K562 (cell line): ENCODE data around the gene HNF4A. TPM values are rescaled to one million over a fixed set of nuclear protein-coding genes. Genes with fewer than 3 reads are reported as not detected.

Experiments used
- ATAC-seq: fragments of 200-7000 bp; cut with Tn5 transposase; 3 replicates; pipeline ENCODE4 v1.9.1; 2020; ENCODE audit warnings: moderate library complexity
- BruUV-seq: library from RNA; stranded (reverse); fragments of 400-500 nt; replicated peaks from 2 replicates; lab custom pipeline; 2021; lab: Mats Ljungman, UMichigan
- CTCF ChIA-PET: fragments of 300-600 bp; formaldehyde crosslinking; extraction: SDS; loops from one replicate; lab custom pipeline; 2021; ENCODE audit warnings: low intra/inter-chr PET ratio; lab: Yijun Ruan, JAX
- POLR2A ChIA-PET: fragments of 300-600, 350-650 bp; sonication (Branson Sonifier 250); formaldehyde crosslinking; extraction: SDS; loops from one replicate; lab custom pipeline; 2021; ENCODE audit warnings: antibody characterized with exemption, inconsistent platforms; lab: Yijun Ruan, JAX
- DNase-seq, 4 experiments: peaks; one replicate each; pipeline versions ENCODE4 v3.0.0 to v3.0.0-alpha.2; 2011 to 2018; ENCODE audit warnings: low spot score in 3 of 4, mixed read lengths in 3 of 4; ENCODE audit errors: extremely low read depth in 1 of 4
- FAIRE-seq: peaks from 2 replicates; lab custom pipeline; 2011; peaks lifted over from hg19 to GRCh38; lab: Jason Lieb, UNC
- H2AFZ ChIP-seq: 2 replicates; pipeline ENCODE4 v1.6.0; 2011; ENCODE audit warnings: low read depth, low read length, control low read depth, inconsistent platforms
- H3K27ac ChIP-seq: fragments of 200-600 bp; 3 replicates; pipeline ENCODE4 v1.8.0; 2011; ENCODE audit warnings: low read depth, mild to moderate bottlenecking, control low read depth, inconsistent platforms, low read length, moderate library complexity, mixed read lengths; ENCODE audit errors: extremely low read depth
- H3K27me3 ChIP-seq, 2 experiments: fragments of 300-600 bp in 1 of 2; 2 replicates in 1 of 2; 3 replicates in 1 of 2; pipeline versions ENCODE4 v1.6.0 to v1.8.0; 2011; ENCODE audit warnings: inconsistent platforms in 2 of 2, low read length in 2 of 2, mild to moderate bottlenecking in 1 of 2, mixed read lengths in 1 of 2, moderate library complexity in 1 of 2; ENCODE audit not compliant: control insufficient read depth in 2 of 2, insufficient read depth in 2 of 2
- H3K36me3 ChIP-seq: fragments of 300-600 bp; 3 replicates; pipeline ENCODE4 v1.8.0; 2011; ENCODE audit warnings: mild to moderate bottlenecking, low read length, inconsistent platforms; ENCODE audit not compliant: control insufficient read depth, insufficient read depth
- H3K4me1 ChIP-seq, 2 experiments: fragments of 200-600 bp in 1 of 2; replicated peaks in 1 of 2; 2 replicates in 1 of 2; 3 replicates in 1 of 2; pipeline versions ENCODE4 v1.5.1 to v1.8.0; 2011; ENCODE audit warnings: inconsistent platforms in 2 of 2, low read length in 2 of 2, mild to moderate bottlenecking in 1 of 2, mixed read lengths in 1 of 2, moderate library complexity in 1 of 2; ENCODE audit not compliant: control insufficient read depth in 2 of 2, insufficient read depth in 2 of 2
- H3K4me2 ChIP-seq: 2 replicates; pipeline ENCODE4 v1.6.1; 2011; ENCODE audit warnings: low read length, control low read depth, inconsistent platforms, mixed read lengths; ENCODE audit not compliant: insufficient read depth
- H3K4me3 ChIP-seq: fragments of 200-600 bp; sonication (generic), shearing (Covaris generic); 2 replicates; pipeline ENCODE4 v1.5.1; 2016; ENCODE audit warnings: control low read depth, inconsistent platforms
- H3K79me2 ChIP-seq: fragments of 200-600 bp; 3 replicates; pipeline ENCODE4 v1.8.0; 2011; ENCODE audit warnings: low read length, inconsistent platforms; ENCODE audit not compliant: control insufficient read depth, insufficient read depth
- H3K9ac ChIP-seq, 2 experiments: 2 replicates each; pipeline versions ENCODE4 v1.6.0 to v1.6.1; 2011; ENCODE audit warnings: low read depth in 2 of 2, low read length in 2 of 2, control low read depth in 1 of 2, inconsistent platforms in 1 of 2, mild to moderate bottlenecking in 1 of 2, mixed read lengths in 1 of 2; ENCODE audit not compliant: insufficient read depth in 1 of 2
- H3K9me1 ChIP-seq: one replicate; pipeline ENCODE4 v1.6.0; 2011; ENCODE audit warnings: inconsistent platforms, mild to moderate bottlenecking, low read length, moderate library complexity; ENCODE audit not compliant: control insufficient read depth, insufficient read depth
- H3K9me3 ChIP-seq: replicated peaks from 2 replicates; pipeline ENCODE4 v1.5.1; 2011; ENCODE audit warnings: low read depth, low read length, inconsistent platforms; ENCODE audit not compliant: control insufficient read depth, insufficient read depth
- H4K20me1 ChIP-seq: replicated peaks from 2 replicates; pipeline ENCODE4 v1.6.1; 2011; ENCODE audit warnings: low read length, inconsistent platforms, mixed read lengths; ENCODE audit not compliant: control insufficient read depth, insufficient read depth
- BRF1 ChIP-seq: IDR thresholded peaks from 3 replicates; pipeline ENCODE4 v1.6.1; 2011; ENCODE audit warnings: borderline replicate concordance, mild to moderate bottlenecking; ENCODE audit not compliant: insufficient read length; ENCODE audit errors: extremely low read depth
- EHMT2 ChIP-seq: fragments of 450-650 bp; IDR thresholded peaks from 2 replicates; pipeline ENCODE4 v1.6.1; 2018; ENCODE audit warnings: antibody characterized with exemption
- ERF ChIP-seq: fragments of 450-650 bp; formaldehyde crosslinking; IDR thresholded peaks from 2 replicates; pipeline ENCODE4 v1.4.0; 2020; ENCODE audit warnings: mild to moderate bottlenecking, mixed read lengths
- EWSR1 ChIP-seq: fragments of 450-650 bp; IDR thresholded peaks from 2 replicates; pipeline ENCODE4 v1.6.1; 2018; ENCODE audit warnings: borderline replicate concordance, mild to moderate bottlenecking, low read depth, moderate library complexity; ENCODE audit not compliant: partially characterized antibody
- FOXM1 ChIP-seq, 2 experiments: fragments of 450-650 bp in 1 of 2; sonication (generic) in 1 of 2; formaldehyde crosslinking in 1 of 2; IDR thresholded peaks; 2 replicates each; pipeline versions ENCODE4 v1.6.1 to v1.9.0; 2017 to 2022; ENCODE audit warnings: low read depth in 2 of 2, mild to moderate bottlenecking in 2 of 2, missing genetic modification reagents in 1 of 2, moderate library complexity in 1 of 2
- L3MBTL2 ChIP-seq: fragments of 450-650 bp; IDR thresholded peaks from 2 replicates; pipeline ENCODE4 v1.6.1; 2016; ENCODE audit warnings: mild to moderate bottlenecking, moderate library complexity
- MCM5 ChIP-seq: fragments of 450-650 bp; IDR thresholded peaks from 2 replicates; pipeline ENCODE4 v1.6.1; 2016; ENCODE audit warnings: low read depth
- NCOA4 ChIP-seq: fragments of 450-650 bp; IDR thresholded peaks from 2 replicates; pipeline ENCODE4 v1.6.1; 2018; ENCODE audit warnings: mild to moderate bottlenecking; ENCODE audit not compliant: partially characterized antibody
- PRMT5 ChIP-seq: sonication (generic); formaldehyde crosslinking; IDR thresholded peaks from 2 replicates; pipeline ENCODE4 v1.5.0; 2020; ENCODE audit warnings: missing genetic modification reagents
- RBBP5 ChIP-seq: fragments of 200-600 bp; sonication (generic); IDR thresholded peaks from 2 replicates; pipeline ENCODE4 v1.6.1; 2012; ENCODE audit warnings: borderline replicate concordance, mild to moderate bottlenecking, low read length, control low read depth, inconsistent platforms; ENCODE audit not compliant: insufficient read depth, poor library complexity, severe bottlenecking
- RBM25 ChIP-seq: fragments of 200-400 bp; formaldehyde crosslinking; IDR thresholded peaks from 2 replicates; pipeline ENCODE4 v1.6.1; 2018; ENCODE audit warnings: low read length, low read depth, moderate library complexity; ENCODE audit not compliant: severe bottlenecking
- SMAD3 ChIP-seq: fragments of 450-650 bp; formaldehyde crosslinking; conservative IDR thresholded peaks from 2 replicates; pipeline ENCODE4 v1.4.0; 2020; ENCODE audit warnings: mild to moderate bottlenecking
- SP2 ChIP-seq: IDR thresholded peaks from 2 replicates; pipeline ENCODE4 v1.6.1; 2011; ENCODE audit warnings: mild to moderate bottlenecking, low read depth, low read length, moderate library complexity; ENCODE audit not compliant: poor library complexity, severe bottlenecking; ENCODE audit errors: extremely low read depth
- THAP7 ChIP-seq: fragments of 250-450 bp; sonication (Bioruptor Pico); IDR thresholded peaks from 2 replicates; pipeline ENCODE4 v1.5.0; 2021
- ZBTB26 ChIP-seq: fragments of 450-650 bp; formaldehyde crosslinking; IDR thresholded peaks from 2 replicates; pipeline ENCODE4 v1.4.0; 2022; ENCODE audit warnings: missing genetic modification characterization
- ZKSCAN1 ChIP-seq: fragments of 150-350 bp; IDR thresholded peaks from 2 replicates; pipeline ENCODE4 v1.6.1; 2016; ENCODE audit warnings: low read depth, low read length
- ZNF12 ChIP-seq: sonication (generic); formaldehyde crosslinking; IDR thresholded peaks from 2 replicates; pipeline ENCODE4 v1.4.0; 2020; ENCODE audit warnings: mild to moderate bottlenecking, missing genetic modification reagents
- ZNF217 ChIP-seq: sonication (generic); formaldehyde crosslinking; IDR thresholded peaks from 2 replicates; pipeline ENCODE4 v1.8.0; 2022; ENCODE audit warnings: mild to moderate bottlenecking, missing genetic modification reagents
- ZNF282 ChIP-seq: sonication (generic); formaldehyde crosslinking; IDR thresholded peaks from 2 replicates; pipeline ENCODE4 v1.8.1; 2023; ENCODE audit warnings: missing genetic modification reagents
- ZNF347 ChIP-seq: fragments of 450-650 bp; formaldehyde crosslinking; IDR thresholded peaks from 2 replicates; pipeline ENCODE4 v1.4.0; 2020; ENCODE audit warnings: low read depth, mild to moderate bottlenecking, moderate library complexity
- ZSCAN29 ChIP-seq: fragments of 450-650 bp; IDR thresholded peaks from 2 replicates; pipeline ENCODE4 v1.6.1; 2017
- ZSCAN32 ChIP-seq: fragments of 450-650 bp; formaldehyde crosslinking; IDR thresholded peaks from 2 replicates; pipeline ENCODE4 v1.4.0; 2020; ENCODE audit warnings: mild to moderate bottlenecking, moderate library complexity
- WGBS: fragments of 100-300 bp; shearing (Covaris generic); methylation state at CpG from one replicate; pipeline ENCODE4 v1.1.6; 2016; ENCODE audit warnings: low coverage, mixed read lengths; ENCODE audit not compliant: insufficient coverage; ENCODE audit errors: missing lambda C conversion rate; 5-methylcytosine and 5-hydroxymethylcytosine counted together
- in situ Hi-C: fragments of 300-500 bp; cut with MboI; formaldehyde crosslinking; loops from 4 replicates; pipeline ENCODE4 v1.15.0; 2018; ENCODE audit warnings: inconsistent platforms, mixed read lengths
- intact Hi-C: fragments of 100-400 bp; cut with micrococcal nuclease; formaldehyde crosslinking; loops from 2 replicates; pipeline ENCODE4 v1.14.2; 2022
- polyA plus RNA-seq, 8 experiments: library from polyadenylated mRNA; depleted of rRNA in 4 of 8; stranded (reverse) in 5 of 8; unstranded in 3 of 8; fragments of >200 nt; fragmentation: Nextera tagmentation in 2 of 8; fragmentation: Illumina TruSeq in 1 of 8; extraction: Ambion mirVana in 2 of 8; extraction: Trizol in 1 of 8; gene quantifications; 2 replicates each; pipeline versions ENCODE4 v1.2.1 to v1.2.3, GENCODE V29; 2011 to 2014; ENCODE audit warnings: inconsistent platforms in 1 of 8, missing spikeins in 1 of 8
- total RNA-seq, 7 experiments: library from RNA; depleted of rRNA in 6 of 7; stranded (reverse); fragments of >200 nt in 6 of 7; fragmentation: Illumina TruSeq in 2 of 7; extraction: Trizol in 2 of 7; gene quantifications; 2 replicates each; pipeline versions ENCODE4 v1.2.1 to v1.2.3, GENCODE V29; 2011 to 2021; ENCODE audit warnings: low replicate concordance in 1 of 7

Gene HNF4A
- total and polyA plus RNA-seq, 9 of the 15 experiments (the other 6 are each of a cell fraction or from before 2014, with no cell fraction given), result 0.03 to 0.27 (median 0.08) TPM; not detected in 5

GRCh38 chr20:44396369-44397130 lies 41.1 kb downstream of the HNF4A start:
- Histone ChIP-seq H3K4me2 (no peak overlapping the region), H4K20me1 (no peaks in the 10 kb centered on the region), H3K4me3 (no peak overlapping the region), H3K9ac (no peak overlapping the region), H3K9me1 (no peaks in the 10 kb centered on the region), H3K27me3 (peaks cover 0 to 17% of the 10 kb centered on the region in 2 experiments; a peak in 2 of 5 replicates), H3K9me3 (no peaks in the 10 kb centered on the region), H3K36me3 (no peaks in the 10 kb centered on the region), H3K27ac (no peak overlapping the region), H3K79me2 (no peaks in the 10 kb centered on the region), H2AFZ (no peak overlapping the region), H3K4me1 (peaks cover 19 to 32% of the 10 kb centered on the region in 2 experiments)
- in situ Hi-C loops, result no loop called here
- no TSS peak for BruUV-seq
- ChIA-PET POLR2A (interaction anchor here (0.5 to 0.7 kb wide), 2 partner anchors 184 to 289 kb away, joined by 3 read pairs; no protein-coding TSS in a partner anchor), CTCF (no interaction called here)
- intact Hi-C loops, result no loop called here
- no peak for DNase-seq
- 15% methylated on average over 8 of the region's 8 CpGs for WGBS
- peak; percentile 65 for FAIRE-seq
- ATAC-seq, result no peak
- TF ChIP-seq NCOA4, result no peak
- TF ChIP-seq ZSCAN29, result no peak
- TF ChIP-seq ZKSCAN1, result no peak
- TF ChIP-seq PRMT5, result no peak
- no peak for TF ChIP-seq SMAD3 (CRISPR knock-in tag)
- no peak for TF ChIP-seq SP2
- TF ChIP-seq RBM25, result peak; percentile 39
- no peak for TF ChIP-seq ZSCAN32
- TF ChIP-seq ZNF347 (CRISPR knock-in tag), result no peak
- TF ChIP-seq L3MBTL2, result no peak
- no peak for TF ChIP-seq ZBTB26 (CRISPR knock-in tag)
- no peak for TF ChIP-seq MCM5
- TF ChIP-seq ZNF282 (CRISPR knock-in tag), result no peak
- no peak for TF ChIP-seq FOXM1 (IDR thresholded peaks at IDR 0.05; ENCODE audit: low read depth)
- TF ChIP-seq FOXM1 (CRISPR knock-in tag; IDR thresholded peaks at IDR 0.05; ENCODE audit: low read depth), result no peak
- TF ChIP-seq THAP7 (CRISPR knock-in tag), result no peak
- no peak for TF ChIP-seq RBBP5
- no peak for TF ChIP-seq BRF1
- TF ChIP-seq ERF (CRISPR knock-in tag), result no peak
- TF ChIP-seq ZNF12, result no peak
- no peak for TF ChIP-seq EWSR1
- TF ChIP-seq EHMT2, result peak; percentile 87
- TF ChIP-seq ZNF217 (CRISPR knock-in tag), result no peak
